GM12878 (cell line): ENCODE data around the gene PXT1. TPM values are rescaled to one million over a fixed set of nuclear protein-coding genes. Genes with fewer than 3 reads are reported as not detected.

Experiments
- BHLHE40 ChIP-seq, 2 experiments: fragments of 450-650 bp in 1 of 2; IDR thresholded peaks; 2 replicates each; pipeline ENCODE4 v1.6.1; 2011 to 2017; ENCODE audit warnings: low read depth in 2 of 2, borderline replicate concordance in 1 of 2, improper control_type of control experiment in 1 of 2, low read length in 1 of 2, mild to moderate bottlenecking in 1 of 2
- BRCA1 ChIP-seq: IDR thresholded peaks from 2 replicates; pipeline ENCODE4 v1.6.1; 2011; ENCODE audit warnings: low read depth, low read length, improper control_type of control experiment
- EP300 ChIP-seq, 2 experiments: fragments of 150-350 bp in 1 of 2; IDR thresholded peaks; 2 replicates each; pipeline ENCODE4 v1.6.1; 2011 to 2012; ENCODE audit warnings: low read depth in 2 of 2, low read length in 2 of 2, borderline replicate concordance in 1 of 2, improper control_type of control experiment in 1 of 2, inconsistent platforms in 1 of 2; ENCODE audit not compliant: control insufficient read depth in 1 of 2
- KDM1A ChIP-seq: fragments of 200-600 bp; sonication (generic); IDR thresholded peaks from 2 replicates; pipeline ENCODE4 v1.6.1; 2016; ENCODE audit warnings: borderline replicate concordance
- NFXL1 ChIP-seq: fragments of 450-650 bp; IDR thresholded peaks from 2 replicates; pipeline ENCODE4 v1.6.1; 2017; ENCODE audit warnings: antibody characterized with exemption, mild to moderate bottlenecking, borderline replicate concordance
- POLR2AphosphoS2 ChIP-seq: IDR thresholded peaks from 2 replicates; pipeline ENCODE4 v1.6.1; 2011; ENCODE audit warnings: low read depth, mild to moderate bottlenecking, low read length, improper control_type of control experiment, moderate library complexity
- RUNX3 ChIP-seq: IDR thresholded peaks from 2 replicates; pipeline ENCODE4 v1.6.1; 2012; ENCODE audit warnings: low read length, inconsistent platforms
- SMAD5 ChIP-seq: IDR thresholded peaks from 2 replicates; pipeline ENCODE4 v1.6.1; 2016; ENCODE audit warnings: antibody characterized with exemption, low read depth
- STAT3 ChIP-seq: IDR thresholded peaks from 2 replicates; pipeline ENCODE4 v1.6.1; 2011; ENCODE audit warnings: low read depth, low read length, improper control_type of control experiment
- TCF3 ChIP-seq: IDR thresholded peaks from 2 replicates; pipeline ENCODE4 v1.6.1; 2012; ENCODE audit warnings: low read depth, mild to moderate bottlenecking, low read length, borderline replicate concordance; ENCODE audit not compliant: insufficient read depth
- ZNF207 ChIP-seq: fragments of 450-650 bp; IDR thresholded peaks from 2 replicates; pipeline ENCODE4 v1.6.1; 2014; ENCODE audit warnings: antibody characterized with exemption, mild to moderate bottlenecking, borderline replicate concordance
- polyA plus RNA-seq, 11 experiments: library from polyadenylated mRNA; depleted of rRNA in 4 of 11; unstranded in 6 of 11; stranded (reverse) in 5 of 11; fragments of >200 nt; fragmentation: Nextera tagmentation in 4 of 11; fragmentation: Illumina TruSeq in 1 of 11; extraction: Ambion mirVana in 4 of 11; extraction: Trizol in 1 of 11; gene quantifications; 1 replicate in 1 of 11; 2 replicates in 10 of 11; pipeline versions ENCODE4 v1.2.1 to v1.2.3, GENCODE V29; 2011 to 2016; ENCODE audit warnings: inconsistent platforms in 2 of 11, missing spikeins in 2 of 11, low read depth in 1 of 11
- total RNA-seq, 4 experiments: library from RNA; depleted of rRNA in 3 of 4; stranded (reverse); fragments of >200 nt in 3 of 4; fragmentation: Illumina TruSeq in 1 of 4; extraction: Trizol in 1 of 4; gene quantifications; 2 replicates each; pipeline versions ENCODE4 v1.2.1 to v1.2.3, GENCODE V29; 2013 to 2021
- TF ChIP-seq, protein P1 (sequence below): fragments of 450-650 bp; IDR thresholded peaks from 2 replicates; pipeline ENCODE4 v1.6.1; 2018; ENCODE audit warnings: mild to moderate bottlenecking, low read depth, moderate library complexity; ENCODE audit not compliant: partially characterized antibody
- TF ChIP-seq, protein P2 (sequence below): IDR thresholded peaks from 2 replicates; pipeline ENCODE4 v1.6.1; 2012; ENCODE audit warnings: low read depth, low read length, improper control_type of control experiment

Gene PXT1
- total and polyA plus RNA-seq, 10 of the 15 experiments (the other 5 are each of a cell fraction or from before 2014, with no cell fraction given) = 0.27 to 2.9 (median 0.50) TPM

DNA sequence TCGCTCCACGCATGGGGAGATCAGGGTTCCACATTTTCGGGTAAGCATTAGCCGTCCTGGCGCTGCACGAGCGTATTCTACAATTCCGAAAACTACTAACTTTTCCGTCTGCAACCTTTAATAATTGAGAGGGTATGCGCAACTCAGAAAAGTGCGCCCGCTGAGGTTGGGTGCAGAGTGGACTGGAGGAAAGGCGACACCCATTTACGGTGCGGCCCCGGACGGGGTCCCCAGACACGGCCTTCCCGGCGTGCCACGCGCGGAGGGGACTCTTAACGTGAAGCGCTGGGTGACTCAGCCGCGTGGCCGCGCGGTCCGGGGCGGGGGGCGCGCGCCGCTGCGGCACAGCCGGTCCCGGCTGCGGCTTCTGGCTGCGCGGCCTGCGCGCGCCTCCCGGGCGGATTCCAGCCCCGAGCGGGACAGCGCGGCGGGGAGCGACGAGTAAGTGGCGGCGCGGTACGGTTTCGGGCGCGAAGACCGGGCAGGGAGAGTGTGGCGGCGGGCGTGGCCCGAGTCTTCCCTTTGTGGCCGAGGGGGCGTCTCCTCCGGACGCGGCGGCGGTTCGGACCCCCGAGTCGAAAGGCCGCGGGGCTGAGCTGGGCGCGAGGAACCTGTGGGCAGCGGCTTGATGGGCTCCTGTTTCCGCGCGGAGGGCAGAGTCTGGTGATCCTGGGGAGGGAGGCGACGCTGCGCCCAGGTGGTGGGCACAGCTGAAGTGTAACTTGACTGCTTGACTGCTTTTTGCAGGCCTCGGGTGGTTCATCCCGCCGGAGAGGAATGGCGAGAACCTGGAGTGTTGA lies at the start of gene PXT1, which contains the start of gene KCTD20 (continued):
- TF ChIP-seq, protein P1, sequence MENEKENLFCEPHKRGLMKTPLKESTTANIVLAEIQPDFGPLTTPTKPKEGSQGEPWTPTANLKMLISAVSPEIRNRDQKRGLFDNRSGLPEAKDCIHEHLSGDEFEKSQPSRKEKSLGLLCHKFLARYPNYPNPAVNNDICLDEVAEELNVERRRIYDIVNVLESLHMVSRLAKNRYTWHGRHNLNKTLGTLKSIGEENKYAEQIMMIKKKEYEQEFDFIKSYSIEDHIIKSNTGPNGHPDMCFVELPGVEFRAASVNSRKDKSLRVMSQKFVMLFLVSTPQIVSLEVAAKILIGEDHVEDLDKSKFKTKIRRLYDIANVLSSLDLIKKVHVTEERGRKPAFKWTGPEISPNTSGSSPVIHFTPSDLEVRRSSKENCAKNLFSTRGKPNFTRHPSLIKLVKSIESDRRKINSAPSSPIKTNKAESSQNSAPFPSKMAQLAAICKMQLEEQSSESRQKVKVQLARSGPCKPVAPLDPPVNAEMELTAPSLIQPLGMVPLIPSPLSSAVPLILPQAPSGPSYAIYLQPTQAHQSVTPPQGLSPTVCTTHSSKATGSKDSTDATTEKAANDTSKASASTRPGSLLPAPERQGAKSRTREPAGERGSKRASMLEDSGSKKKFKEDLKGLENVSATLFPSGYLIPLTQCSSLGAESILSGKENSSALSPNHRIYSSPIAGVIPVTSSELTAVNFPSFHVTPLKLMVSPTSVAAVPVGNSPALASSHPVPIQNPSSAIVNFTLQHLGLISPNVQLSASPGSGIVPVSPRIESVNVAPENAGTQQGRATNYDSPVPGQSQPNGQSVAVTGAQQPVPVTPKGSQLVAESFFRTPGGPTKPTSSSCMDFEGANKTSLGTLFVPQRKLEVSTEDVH = no peak
- TF ChIP-seq BRCA1 (no peak), NFXL1 (no peak), POLR2AphosphoS2 (0 out of 2 replicates have a peak, but pooled peaks have one; percentile 54), BHLHE40 (IDR thresholded peaks at IDR 0.05; ENCODE audit: borderline replicate concordance in 1 of 2, low read depth in 2 of 2, low read length in 1 of 2) (peak; percentile 27 to 84; a peak in 2 of 4 replicates), RUNX3 (peak; percentile 54), KDM1A (no peak), SMAD5 (peak; percentile 72; the same call in 1 of the 2 replicates), STAT3 (no peak), EP300 (IDR thresholded peaks at IDR 0.05; ENCODE audit: borderline replicate concordance in 1 of 2, control insufficient read depth in 1 of 2, low read depth in 2 of 2, low read length in 2 of 2) (peak; percentile 32 to 56; a peak in 1 of 4 replicates), ZNF207 (peak; percentile 70; the same call in 1 of the 2 replicates), TCF3 (peak; percentile 89)
- TF ChIP-seq, protein P2, sequence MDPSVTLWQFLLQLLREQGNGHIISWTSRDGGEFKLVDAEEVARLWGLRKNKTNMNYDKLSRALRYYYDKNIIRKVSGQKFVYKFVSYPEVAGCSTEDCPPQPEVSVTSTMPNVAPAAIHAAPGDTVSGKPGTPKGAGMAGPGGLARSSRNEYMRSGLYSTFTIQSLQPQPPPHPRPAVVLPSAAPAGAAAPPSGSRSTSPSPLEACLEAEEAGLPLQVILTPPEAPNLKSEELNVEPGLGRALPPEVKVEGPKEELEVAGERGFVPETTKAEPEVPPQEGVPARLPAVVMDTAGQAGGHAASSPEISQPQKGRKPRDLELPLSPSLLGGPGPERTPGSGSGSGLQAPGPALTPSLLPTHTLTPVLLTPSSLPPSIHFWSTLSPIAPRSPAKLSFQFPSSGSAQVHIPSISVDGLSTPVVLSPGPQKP = no peak
